MM.1S (cell line): ENCODE measurements around the gene EDARADD.

ENCODE experiments used
- DNase-seq: peaks from one replicate; pipeline ENCODE4 v3.0.0-alpha.2; 2015
- H2AFZ ChIP-seq: fragments of 300-600 bp; sonication (generic); 2 replicates; pipeline ENCODE4 v1.6.0; 2016; ENCODE audit warnings: antibody characterized with exemption, low read length
- H3F3A ChIP-seq: fragments of 300-600 bp; sonication (generic); 2 replicates; pipeline ENCODE4 v1.6.1; 2016; ENCODE audit warnings: mild to moderate bottlenecking, antibody characterized with exemption, low read length, moderate library complexity, mixed read lengths; ENCODE audit not compliant: insufficient read depth
- H3K27ac ChIP-seq: fragments of 300-600 bp; sonication (generic); 2 replicates; pipeline ENCODE4 v1.5.1; 2016; ENCODE audit warnings: mild to moderate bottlenecking, low read length
- H3K27me3 ChIP-seq: fragments of 300-600 bp; sonication (generic); replicated peaks from 2 replicates; pipeline ENCODE4 v1.6.0; 2016; ENCODE audit warnings: low read length; ENCODE audit not compliant: insufficient read depth
- H3K36me3 ChIP-seq: fragments of 300-600 bp; sonication (generic); replicated peaks from 2 replicates; pipeline ENCODE4 v1.6.1; 2016; ENCODE audit warnings: mild to moderate bottlenecking, low read length, mixed read lengths; ENCODE audit not compliant: insufficient read depth
- H3K4me1 ChIP-seq: fragments of 300-600 bp; sonication (generic); 2 replicates; pipeline ENCODE4 v1.6.1; 2016; ENCODE audit warnings: low read length, mixed read lengths
- H3K4me2 ChIP-seq: fragments of 300-600 bp; sonication (generic); 2 replicates; pipeline ENCODE4 v1.6.0; 2016; ENCODE audit warnings: low read depth, low read length
- H3K4me3 ChIP-seq: fragments of 300-600 bp; sonication (generic); 2 replicates; pipeline ENCODE4 v1.5.1; 2016; ENCODE audit warnings: low read length, mixed read lengths
- H3K79me2 ChIP-seq: fragments of 300-600 bp; sonication (generic); 2 replicates; pipeline ENCODE4 v1.6.1; 2016; ENCODE audit warnings: mixed run types, low read length, mixed read lengths
- H3K9ac ChIP-seq: fragments of 300-600 bp; sonication (generic); 2 replicates; pipeline ENCODE4 v1.6.1; 2016; ENCODE audit warnings: low read length, mixed read lengths
- H3K9me2 ChIP-seq: fragments of 300-600 bp; sonication (generic); replicated peaks from 2 replicates; pipeline ENCODE4 v1.6.1; 2016; ENCODE audit warnings: mild to moderate bottlenecking, low read length, mixed read lengths; ENCODE audit not compliant: insufficient read depth
- H3K9me3 ChIP-seq: fragments of 300-600 bp; sonication (generic); replicated peaks from 2 replicates; pipeline ENCODE4 v1.6.1; 2016; ENCODE audit warnings: mild to moderate bottlenecking, low read length, mixed read lengths; ENCODE audit not compliant: insufficient read depth
- H4K20me1 ChIP-seq: fragments of 300-600 bp; sonication (generic); 2 replicates; pipeline ENCODE4 v1.6.1; 2016; ENCODE audit warnings: mild to moderate bottlenecking, low read length, moderate library complexity, mixed read lengths; ENCODE audit not compliant: insufficient read depth
- EZH2 ChIP-seq: fragments of 300-600 bp; sonication (generic); optimal IDR thresholded peaks from 2 replicates; pipeline ENCODE3; 2017; ENCODE audit warnings: low read depth, mild to moderate bottlenecking, antibody characterized with exemption, low read length, mixed read lengths
- EZH2phosphoT487 ChIP-seq: fragments of 300-600 bp; sonication (generic); IDR thresholded peaks from 2 replicates; pipeline ENCODE4 v1.6.1; 2018; ENCODE audit warnings: antibody characterized with exemption, low read length
- TF ChIP-seq, protein P1 (sequence below): fragments of 300-600 bp; sonication (generic); IDR thresholded peaks from 2 replicates; pipeline ENCODE4 v1.5.1; 2016; ENCODE audit warnings: antibody characterized with exemption, low read length, mixed read lengths

The EDARADD gene

DNA sequence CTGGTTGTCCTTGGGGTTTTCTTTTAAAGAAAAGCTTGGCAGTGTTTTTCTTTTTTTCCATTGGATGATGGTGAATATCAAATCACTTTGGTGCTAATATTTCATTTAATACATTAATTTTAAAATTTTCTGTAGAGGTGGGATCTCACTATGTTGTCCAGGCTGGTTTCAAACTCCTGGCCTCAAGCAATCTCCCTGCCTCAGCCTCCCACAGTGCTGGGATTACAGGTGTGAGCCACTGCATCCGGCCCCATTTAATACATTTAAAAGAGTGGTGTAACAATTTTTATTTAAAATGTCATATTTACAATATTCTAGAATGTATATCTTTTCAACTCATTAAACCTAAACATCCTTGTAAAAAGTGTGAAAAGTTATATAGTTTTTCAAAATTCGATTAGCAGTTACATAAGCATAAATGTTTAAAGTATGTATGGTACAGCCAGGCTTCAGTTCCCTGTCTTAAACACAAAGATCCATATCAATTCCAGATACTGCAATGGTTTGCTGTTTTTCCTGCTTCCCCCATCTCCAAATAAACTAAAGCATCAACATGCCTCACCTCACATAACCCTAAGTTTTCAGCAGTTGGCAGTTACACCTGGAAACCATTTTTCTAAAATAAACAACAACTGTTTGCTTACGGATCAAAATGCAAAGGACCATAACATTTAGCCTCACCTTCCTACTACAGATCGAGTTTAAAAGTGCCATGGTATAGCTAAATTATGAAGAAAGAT is 120.8 kb downstream of the EDARADD start:
- H3K9me3 ChIP-seq, result no peaks in the 10 kb centered on the region
- H3K36me3 ChIP-seq, result no peaks in the 10 kb centered on the region
- no peak for TF ChIP-seq EZH2phosphoT487
- TF ChIP-seq, protein P1, sequence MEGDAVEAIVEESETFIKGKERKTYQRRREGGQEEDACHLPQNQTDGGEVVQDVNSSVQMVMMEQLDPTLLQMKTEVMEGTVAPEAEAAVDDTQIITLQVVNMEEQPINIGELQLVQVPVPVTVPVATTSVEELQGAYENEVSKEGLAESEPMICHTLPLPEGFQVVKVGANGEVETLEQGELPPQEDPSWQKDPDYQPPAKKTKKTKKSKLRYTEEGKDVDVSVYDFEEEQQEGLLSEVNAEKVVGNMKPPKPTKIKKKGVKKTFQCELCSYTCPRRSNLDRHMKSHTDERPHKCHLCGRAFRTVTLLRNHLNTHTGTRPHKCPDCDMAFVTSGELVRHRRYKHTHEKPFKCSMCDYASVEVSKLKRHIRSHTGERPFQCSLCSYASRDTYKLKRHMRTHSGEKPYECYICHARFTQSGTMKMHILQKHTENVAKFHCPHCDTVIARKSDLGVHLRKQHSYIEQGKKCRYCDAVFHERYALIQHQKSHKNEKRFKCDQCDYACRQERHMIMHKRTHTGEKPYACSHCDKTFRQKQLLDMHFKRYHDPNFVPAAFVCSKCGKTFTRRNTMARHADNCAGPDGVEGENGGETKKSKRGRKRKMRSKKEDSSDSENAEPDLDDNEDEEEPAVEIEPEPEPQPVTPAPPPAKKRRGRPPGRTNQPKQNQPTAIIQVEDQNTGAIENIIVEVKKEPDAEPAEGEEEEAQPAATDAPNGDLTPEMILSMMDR, result no peak
- no peak for TF ChIP-seq EZH2
- peaks cover 14% of the 10 kb centered on the region for H3K27me3 ChIP-seq
- H3K27ac ChIP-seq, result no peak overlapping the region
- DNase-seq, result no peak
- no peak overlapping the region for H3K4me2 ChIP-seq
- no peak overlapping the region for H2AFZ ChIP-seq
- no peaks in the 10 kb centered on the region for H4K20me1 ChIP-seq
- no peaks in the 10 kb centered on the region for H3K4me1 ChIP-seq
- no peaks in the 10 kb centered on the region for H3K79me2 ChIP-seq
- no peaks in the 10 kb centered on the region for H3K9me2 ChIP-seq
- no peaks in the 10 kb centered on the region for H3F3A ChIP-seq
- H3K4me3 ChIP-seq, result no peak overlapping the region
- H3K9ac ChIP-seq, result no peak overlapping the region

DNA sequence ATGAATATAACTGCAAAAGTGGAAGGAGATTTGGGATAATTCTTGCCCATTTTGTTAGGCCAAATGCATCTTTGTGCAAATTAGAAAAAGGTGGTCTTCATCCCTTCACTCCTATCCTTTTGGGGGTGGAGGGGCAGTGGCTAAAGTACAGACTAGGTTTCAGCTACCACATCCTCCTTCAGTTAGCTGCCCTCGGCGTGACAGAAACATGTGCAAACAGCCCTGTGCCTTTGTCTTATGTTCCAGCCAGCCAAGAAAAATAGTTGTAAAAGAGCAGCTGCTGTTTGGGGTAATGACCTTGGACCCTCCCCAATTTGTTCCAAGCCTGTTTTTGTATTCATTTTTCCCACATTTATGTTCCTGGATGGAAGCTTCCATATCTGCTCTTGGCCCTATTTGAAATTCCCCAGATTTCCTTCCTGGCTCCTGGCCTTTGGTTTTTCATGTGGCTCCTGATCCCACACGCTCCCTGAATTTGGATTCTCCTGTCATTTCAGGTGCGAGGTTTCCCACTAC is 121.4 kb downstream of the EDARADD start:
- no peak for TF ChIP-seq EZH2
- TF ChIP-seq, protein P1, result no peak
- H3K9me3 ChIP-seq, result no peaks in the 10 kb centered on the region
- no peak overlapping the region for H3K9ac ChIP-seq
- H3K9me2 ChIP-seq, result no peaks in the 10 kb centered on the region
- H4K20me1 ChIP-seq, result no peaks in the 10 kb centered on the region
- H3K4me2 ChIP-seq, result no peak overlapping the region
- no peaks in the 10 kb centered on the region for H3K36me3 ChIP-seq
- no peak overlapping the region for H3K27ac ChIP-seq
- H3F3A ChIP-seq, result no peaks in the 10 kb centered on the region
- no peaks in the 10 kb centered on the region for H3K79me2 ChIP-seq
- no peak for DNase-seq
- no peak overlapping the region for H2AFZ ChIP-seq
- H3K4me1 ChIP-seq, result no peaks in the 10 kb centered on the region
- H3K4me3 ChIP-seq, result no peak overlapping the region
- H3K27me3 ChIP-seq, result peaks cover 8% of the 10 kb centered on the region

DNA sequence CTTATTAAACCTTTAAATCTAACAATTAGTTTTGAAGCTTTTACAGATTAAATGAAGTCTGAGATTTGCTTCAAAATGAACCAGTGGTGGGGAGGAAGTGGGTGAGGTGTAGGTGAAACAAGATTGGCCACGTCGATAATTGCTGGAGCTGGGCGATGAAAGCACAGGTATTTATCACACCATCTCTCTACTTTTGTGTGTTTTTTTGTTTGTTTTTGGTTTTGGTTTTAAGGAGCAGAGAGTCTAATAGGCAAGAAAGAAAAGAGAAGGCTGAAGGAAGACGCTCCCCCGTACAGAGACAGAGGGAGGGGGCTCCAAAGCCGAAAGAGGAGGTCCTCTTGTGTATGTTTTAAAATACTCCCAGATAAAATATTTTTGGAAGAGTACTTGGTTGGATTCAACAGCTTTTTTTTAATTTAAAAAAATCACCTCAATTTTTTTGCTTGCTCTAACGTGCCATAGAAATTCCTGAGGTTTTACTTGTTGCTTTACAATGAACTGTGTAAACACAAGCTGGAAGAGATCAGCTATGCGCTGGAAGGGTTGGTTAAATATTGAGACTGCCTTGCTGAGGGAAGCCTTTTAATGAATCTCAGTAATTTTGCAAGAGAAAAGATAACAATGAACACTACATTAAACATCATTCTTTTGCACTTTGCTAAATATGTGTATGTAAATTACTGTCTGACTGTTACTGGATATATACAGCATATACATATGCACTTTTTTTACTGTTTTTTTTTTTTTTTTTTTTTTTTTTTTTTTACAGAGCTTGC is 123.0 kb downstream of the EDARADD start:
- no peaks in the 10 kb centered on the region for H3K9me2 ChIP-seq
- H3K4me2 ChIP-seq, result no peak overlapping the region
- no peak overlapping the region for H3K27ac ChIP-seq
- no peaks in the 10 kb centered on the region for H3F3A ChIP-seq
- H3K79me2 ChIP-seq, result no peaks in the 10 kb centered on the region
- no peak overlapping the region for H3K4me3 ChIP-seq
- H3K4me1 ChIP-seq, result no peaks in the 10 kb centered on the region
- H3K36me3 ChIP-seq, result no peaks in the 10 kb centered on the region
- no peak for TF ChIP-seq EZH2
- TF ChIP-seq EZH2phosphoT487, result no peak
- TF ChIP-seq, protein P1, result no peak
- H2AFZ ChIP-seq, result no peak overlapping the region
- H3K9ac ChIP-seq, result no peak overlapping the region
- no peaks in the 10 kb centered on the region for H4K20me1 ChIP-seq
- DNase-seq, result no peak
- no peaks in the 10 kb centered on the region; the same call in none of the 2 replicates for H3K27me3 ChIP-seq
- H3K9me3 ChIP-seq, result no peaks in the 10 kb centered on the region
